ENCODE data around the gene PSEN1.

Gene PSEN1

DNA sequence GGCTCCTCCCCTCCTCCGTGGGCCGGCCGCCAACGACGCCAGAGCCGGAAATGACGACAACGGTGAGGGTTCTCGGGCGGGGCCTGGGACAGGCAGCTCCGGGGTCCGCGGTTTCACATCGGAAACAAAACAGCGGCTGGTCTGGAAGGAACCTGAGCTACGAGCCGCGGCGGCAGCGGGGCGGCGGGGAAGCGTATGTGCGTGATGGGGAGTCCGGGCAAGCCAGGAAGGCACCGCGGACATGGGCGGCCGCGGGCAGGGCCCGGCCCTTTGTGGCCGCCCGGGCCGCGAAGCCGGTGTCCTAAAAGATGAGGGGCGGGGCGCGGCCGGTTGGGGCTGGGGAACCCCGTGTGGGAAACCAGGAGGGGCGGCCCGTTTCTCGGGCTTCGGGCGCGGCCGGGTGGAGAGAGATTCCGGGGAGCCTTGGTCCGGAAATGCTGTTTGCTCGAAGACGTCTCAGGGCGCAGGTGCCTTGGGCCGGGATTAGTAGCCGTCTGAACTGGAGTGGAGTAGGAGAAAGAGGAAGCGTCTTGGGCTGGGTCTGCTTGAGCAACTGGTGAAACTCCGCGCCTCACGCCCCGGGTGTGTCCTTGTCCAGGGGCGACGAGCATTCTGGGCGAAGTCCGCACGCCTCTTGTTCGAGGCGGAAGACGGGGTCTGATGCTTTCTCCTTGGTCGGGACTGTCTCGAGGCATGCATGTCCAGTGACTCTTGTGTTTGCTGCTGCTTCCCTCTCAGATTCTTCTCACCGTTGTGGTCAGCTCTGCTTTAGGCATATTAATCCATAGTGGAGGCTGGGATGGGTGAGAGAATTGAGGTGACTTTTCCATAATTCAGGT lies at the start of gene PSEN1:
Gene PSEN1, plus strand, starts transcription at position 121 of the 839 bp plus-strand sequence. CDS start 11,513 bp downstream, outside the sequence.
- peak; percentile 78 to 99 (median 96) for DNase-seq

DNA sequence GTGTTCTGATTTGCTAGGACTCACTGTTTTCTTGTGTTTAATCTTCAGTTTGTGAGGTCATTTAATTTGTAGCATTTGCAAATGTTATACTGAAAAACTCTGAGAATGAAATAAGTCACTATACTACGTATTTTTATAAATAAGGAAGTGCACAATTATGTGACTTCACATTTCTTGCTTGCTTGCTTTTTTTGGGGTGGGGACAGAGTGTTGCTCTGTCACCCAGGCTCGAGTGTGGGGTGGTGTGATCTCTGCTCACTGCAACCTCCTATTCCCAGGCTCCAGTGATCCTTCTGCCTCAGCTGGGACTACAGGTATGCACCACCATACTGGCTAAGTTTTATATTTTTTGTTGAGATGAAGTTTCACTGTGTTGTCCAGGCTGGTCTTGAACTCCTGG lies 45.3 kb upstream of the PSEN1 start:
- DNase-seq = no peak

DNA sequence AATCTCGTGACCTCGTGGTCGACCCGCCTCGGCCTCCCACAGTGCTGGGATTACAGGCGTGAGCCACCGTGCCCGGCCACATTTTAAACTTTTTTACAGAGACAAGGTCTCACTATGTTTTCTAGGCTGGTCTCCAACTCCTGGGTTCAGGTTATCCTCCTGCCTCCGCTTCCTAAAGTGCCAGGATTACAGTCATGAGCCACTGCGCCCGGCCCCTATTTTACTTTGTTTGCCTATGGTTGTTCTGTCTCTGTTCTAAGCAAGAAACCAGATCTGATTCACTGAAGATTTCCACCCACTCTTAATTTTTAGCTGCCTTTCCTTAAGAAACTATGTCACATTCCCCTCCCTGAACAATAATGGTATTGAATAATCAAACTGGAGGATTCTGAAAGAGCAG lies 38.9 kb upstream of the PSEN1 start:
- peak in 12 of 56 donors; percentile 0 to 18 (median 6) for DNase-seq

DNA sequence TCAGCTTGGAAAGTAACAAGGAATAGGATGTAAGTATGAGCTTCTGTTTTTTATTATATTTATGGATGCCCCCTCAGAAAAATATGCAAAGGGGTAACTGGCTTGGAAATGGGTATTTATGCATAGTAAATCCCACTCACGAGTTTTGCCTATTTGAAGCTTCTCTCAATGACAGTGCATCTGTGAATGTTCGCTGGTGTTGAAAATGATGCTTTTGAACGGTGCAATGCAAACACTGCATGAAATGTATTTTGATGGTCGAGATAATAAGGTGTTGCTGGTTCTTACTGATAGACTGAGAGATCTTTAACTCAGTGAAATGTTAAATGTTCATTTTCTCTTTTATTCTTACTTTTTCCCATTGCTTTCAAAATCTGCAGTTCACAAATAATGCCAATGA lies 36.0 kb upstream of the PSEN1 start:
- DNase-seq = no peak

DNA sequence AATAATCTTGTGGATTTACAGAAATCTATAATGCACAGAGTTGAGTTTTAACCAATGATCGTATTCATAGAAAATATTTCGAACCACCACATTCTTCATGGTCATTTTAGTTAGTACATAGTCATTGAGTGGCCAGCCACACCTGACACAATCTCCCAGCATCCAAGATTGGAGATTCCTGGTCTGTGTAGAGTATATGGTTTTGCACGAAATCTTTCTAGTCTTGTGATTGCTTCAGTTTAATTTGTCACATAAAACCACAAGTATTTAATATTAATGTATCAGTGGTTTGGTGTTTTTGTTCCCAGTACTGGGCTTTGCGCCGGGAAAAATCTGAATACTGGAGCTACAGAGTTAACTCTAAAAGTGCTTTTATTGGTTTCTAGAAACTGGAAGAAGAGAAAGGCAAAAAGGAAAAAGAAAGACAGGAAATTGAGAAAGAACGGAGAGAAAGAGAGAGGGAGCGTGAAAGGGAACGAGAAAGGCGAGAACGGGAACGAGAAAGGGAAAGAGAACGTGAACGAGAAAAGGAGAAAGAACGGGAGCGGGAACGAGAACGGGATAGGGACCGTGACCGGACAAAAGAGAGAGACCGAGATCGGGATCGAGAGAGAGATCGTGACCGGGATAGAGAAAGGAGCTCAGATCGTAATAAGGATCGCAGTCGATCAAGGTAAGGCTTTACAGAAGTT lies 33.4 kb upstream of the PSEN1 start:
- no peak for DNase-seq

DNA sequence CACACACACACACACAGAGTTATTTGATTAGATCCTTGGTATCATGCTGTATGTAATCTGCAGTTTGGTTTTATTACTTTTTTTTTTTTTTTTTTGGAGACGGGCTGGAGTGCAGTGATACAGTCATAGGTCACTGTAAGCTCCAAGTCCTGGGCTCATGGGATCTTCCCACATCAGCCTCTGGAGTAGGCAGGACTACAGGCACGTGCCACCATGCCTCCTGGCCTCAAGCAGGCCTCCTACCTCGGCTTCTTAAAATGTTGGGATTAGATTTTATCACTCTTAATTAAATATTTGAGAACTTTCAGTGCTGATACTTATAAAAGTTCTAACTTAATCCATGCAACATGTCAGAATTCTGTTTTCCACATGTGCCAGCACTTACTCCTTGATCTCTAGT lies 31.3 kb upstream of the PSEN1 start:
- DNase-seq = no peak

DNA sequence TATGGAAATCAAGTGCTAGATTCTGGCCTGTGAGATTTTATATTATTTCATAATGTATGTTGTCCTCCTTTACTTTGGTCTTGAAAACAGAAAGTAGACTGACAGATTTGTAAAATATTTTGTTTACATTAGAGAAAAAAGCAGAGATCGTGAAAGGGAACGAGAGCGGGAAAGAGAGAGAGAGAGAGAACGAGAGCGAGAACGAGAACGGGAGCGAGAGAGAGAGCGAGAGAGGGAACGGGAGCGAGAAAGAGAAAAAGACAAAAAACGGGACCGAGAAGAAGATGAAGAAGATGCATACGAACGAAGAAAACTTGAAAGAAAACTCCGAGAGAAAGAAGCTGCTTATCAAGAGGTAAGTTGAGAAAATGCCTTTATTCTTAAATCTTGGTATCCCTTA lies 30.6 kb upstream of the PSEN1 start:
- DNase-seq = no peak

DNA sequence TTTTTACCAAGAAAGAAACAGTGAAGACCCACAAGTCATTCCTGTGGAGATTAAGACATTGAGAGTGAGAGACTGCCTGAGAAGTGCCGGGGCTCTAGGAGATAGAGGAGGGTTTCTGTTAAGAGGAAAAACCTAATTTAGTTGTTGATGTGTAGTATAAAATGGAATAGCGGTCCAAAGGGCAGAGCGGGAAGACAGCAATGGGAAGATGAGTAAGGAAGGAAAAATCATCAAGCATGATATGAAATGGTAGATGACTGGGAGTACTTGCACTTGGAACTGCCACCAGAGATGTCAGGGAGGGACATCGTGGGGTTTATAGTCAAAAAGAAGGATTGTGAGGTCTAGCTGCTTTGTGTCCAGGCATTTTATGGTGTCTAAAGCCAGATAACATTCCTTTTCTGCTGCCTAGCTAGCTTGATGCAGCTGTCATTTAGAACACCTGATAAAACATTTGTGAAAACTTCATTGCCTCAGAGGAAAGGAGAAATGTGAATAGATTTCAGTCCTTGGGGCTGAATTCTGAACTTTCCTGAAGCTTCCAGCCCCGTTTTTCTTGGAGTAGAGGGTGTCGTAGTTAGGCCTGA lies 20.1 kb upstream of the PSEN1 start:
- no peak for DNase-seq

DNA sequence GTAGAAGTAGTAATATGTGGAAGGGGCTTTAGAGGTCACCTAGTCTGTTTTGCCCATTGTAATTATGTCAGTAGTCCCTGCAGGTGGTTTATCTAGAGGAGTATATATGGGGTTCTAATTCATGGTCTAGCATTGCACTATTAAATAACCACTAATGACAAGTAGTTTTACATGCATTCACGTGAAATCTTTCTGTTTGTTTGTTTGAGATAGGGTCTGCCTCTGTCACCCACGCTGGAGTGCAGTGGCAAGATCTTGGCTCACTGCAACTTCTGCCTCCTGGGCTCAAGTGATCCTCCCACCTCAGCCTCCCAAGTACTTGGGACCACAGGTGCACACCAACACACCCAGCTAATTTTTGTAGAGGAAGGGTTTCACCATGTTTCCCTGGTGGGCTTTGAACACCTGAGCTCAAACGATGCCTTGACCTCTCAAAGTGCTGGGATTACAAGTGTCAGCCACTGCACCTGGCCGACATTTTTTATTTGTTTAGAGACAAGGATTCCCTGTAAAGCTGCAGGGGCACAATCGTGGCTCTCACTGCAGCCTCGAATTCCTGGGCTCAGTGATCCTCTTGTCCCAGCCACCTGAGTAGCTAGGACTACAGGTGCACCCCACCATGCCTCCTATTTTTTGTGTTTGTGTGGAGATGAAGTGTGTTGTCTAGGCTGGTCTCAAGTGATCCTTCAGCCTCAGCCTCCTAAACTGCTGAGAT lies 12.0 kb upstream of the PSEN1 start:
- no peak for DNase-seq

DNA sequence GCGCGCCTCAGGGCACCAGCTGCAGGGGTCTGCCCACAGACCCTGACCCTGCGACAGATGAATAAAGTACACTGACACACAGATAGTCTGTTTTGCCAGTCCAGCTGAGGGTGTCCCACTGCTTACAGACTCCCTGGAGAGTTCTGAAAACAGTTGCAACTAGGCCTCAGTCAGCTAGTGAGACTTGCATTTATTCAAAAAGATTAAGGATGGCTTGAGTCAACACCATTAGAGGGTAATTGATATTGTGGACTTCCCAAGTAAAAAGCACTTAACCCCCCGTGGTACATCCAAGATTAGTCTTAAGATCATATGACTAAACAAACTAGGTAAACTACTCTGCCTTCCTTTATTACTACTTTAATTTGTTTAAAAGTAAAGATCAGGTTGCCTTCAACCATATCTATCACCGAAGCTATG lies 11.1 kb upstream of the PSEN1 start:
- no peak for DNase-seq

DNA sequence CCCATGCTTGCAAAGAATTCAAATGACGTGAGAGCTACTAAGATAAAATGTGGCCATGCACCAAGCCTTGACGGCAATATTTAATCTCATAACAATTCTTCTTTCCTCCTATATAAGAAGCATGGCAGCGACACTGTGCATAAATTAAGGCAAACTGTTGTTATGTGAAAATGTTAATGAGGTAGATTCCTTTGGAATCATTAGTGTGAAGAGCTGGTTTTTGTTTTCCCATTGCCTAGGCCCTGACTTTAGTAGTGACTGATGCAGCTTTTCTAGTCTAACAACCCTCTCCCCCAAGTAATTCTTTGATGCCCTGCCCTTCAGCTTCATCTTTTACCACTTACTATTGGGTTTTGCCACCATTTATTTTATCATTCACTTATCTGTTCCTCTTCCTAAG lies 10.6 kb upstream of the PSEN1 start:
- no peak for DNase-seq

DNA sequence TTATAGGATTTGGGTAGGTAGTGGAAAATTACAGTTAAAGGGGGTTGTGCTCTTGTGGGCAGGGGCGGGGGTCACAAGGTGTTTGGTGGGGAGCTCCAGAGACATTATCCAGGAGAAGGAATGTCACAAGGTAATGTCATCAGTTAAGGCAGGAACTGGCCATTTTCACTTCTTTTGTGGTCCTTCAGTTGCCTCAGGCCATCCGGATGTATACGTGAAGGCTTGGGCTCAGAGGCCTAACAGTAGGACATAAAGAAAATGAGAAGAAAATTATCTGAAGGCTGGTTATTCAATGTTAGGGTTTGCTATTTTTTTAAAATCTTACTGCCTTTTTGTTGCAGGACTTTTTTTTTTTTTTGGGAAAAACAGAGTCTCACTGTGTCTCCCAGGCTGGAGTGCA lies 2.5 kb upstream of the PSEN1 start:
- no peak for DNase-seq

DNA sequence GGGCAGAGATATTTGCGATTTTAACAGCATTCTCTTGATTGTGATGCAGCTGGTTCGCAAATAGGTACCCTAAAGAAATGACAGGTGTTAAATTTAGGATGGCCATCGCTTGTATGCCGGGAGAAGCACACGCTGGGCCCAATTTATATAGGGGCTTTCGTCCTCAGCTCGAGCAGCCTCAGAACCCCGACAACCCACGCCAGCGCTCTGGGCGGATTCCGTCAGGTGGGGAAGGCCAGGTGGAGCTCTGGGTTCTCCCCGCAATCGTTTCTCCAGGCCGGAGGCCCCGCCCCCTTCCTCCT lies 271 bp upstream of the PSEN1 start:
- no peak for DNase-seq

DNA sequence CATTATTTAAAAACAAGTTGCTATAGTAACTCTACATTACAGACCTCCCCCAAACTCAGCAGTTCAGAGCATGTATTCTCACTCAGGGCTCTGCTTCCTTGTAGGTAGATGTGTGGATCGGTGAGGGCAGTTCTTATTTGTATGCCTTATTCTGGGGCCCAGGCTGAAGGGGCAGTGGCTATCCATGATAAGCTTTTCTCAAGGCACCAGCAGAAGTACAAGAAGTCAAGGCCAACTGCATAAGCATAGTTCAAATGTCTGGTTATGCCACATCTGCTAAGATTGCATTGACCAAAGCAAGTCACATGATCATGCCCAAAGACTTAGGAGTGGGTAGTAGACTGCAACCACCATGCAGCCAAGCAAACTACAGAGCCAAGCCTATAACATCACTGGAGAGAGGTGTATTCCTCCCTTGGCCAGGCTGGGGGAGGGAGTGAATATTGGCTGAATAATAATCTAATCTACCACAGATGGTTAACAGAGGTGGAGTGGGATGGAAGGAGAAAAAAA lies 4.6 kb downstream of the PSEN1 start:
- DNase-seq = no peak

DNA sequence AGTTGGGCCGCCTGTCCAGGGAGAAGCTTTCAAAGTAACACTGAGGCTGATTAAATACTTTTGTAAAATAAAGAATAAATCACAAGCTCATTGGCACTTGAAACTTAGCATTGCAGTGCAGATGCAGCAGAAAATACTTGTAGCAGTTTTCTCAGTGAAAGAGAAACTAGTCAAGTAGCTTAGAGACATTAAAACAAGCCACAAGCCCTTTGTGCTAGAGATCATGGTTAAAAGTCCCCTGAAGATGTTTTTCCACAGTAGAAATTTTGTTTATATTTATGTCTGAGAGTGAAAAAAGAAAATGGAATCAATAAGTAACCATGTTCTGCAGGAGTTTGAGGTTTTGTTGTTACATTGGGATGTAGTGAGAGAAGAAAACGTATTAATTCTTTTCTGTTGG lies 5.9 kb downstream of the PSEN1 start:
- no peak for DNase-seq

DNA sequence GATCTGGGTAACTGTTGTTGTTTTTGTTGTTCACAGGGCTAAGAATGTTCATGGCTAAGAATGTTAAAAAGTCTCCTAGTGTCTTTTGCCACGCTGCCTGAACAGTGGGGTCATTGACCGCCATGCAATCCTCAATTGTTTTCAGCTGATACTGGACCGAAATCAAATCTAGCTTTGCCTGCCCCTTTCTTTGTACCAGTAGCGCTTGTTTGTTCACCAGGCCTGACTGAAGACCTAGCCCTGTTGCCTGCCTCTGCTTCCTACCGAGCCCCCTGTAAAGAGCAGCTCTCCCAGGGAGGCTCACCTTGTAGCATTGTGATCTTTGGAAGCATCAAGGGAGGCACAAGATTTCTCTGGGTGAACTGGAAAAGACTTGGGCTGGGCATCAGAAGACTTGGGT lies 6.7 kb downstream of the PSEN1 start:
- DNase-seq = peak in 50 of 56 donors; percentile 13 to 82 (median 60)

DNA sequence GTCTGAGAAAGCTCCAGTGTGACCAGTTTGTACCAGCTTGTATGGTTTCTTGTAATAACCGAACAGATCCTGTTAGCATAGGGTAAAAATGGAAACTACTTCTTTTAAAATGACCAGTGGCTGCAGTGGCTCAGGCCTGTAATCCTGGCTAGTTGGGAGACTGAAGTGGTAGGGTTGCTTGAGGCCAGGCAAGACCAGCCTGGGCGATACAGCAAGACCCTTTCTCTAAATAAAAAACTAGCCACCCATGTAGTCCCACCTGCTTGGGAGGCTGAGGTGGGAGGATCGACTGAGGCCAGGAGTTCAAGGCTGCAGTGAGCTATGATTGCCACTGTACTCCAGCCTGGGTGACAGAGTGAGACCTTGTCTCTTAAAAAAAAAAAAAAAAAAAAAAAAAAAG lies 7.3 kb downstream of the PSEN1 start:
- DNase-seq = no peak

DNA sequence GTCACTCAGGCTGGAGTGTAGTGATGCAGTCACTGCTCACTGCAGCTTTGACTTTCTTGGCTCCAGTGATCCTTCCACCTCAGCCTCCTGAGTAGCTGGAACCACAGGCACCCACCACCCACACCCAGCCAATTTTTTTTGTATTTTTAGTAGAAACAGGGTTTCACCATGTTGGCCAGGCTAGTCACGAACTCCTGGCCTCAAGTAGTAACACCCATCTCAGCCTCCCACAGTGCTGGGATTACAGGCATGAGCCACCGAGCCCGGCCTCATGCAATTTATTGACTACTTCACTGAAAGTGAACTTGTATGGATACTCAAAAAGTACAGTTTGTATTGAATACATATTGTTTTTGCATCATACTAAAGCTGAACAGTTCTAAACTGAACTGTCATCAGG lies 9.1 kb downstream of the PSEN1 start:
- no peak for DNase-seq

DNA sequence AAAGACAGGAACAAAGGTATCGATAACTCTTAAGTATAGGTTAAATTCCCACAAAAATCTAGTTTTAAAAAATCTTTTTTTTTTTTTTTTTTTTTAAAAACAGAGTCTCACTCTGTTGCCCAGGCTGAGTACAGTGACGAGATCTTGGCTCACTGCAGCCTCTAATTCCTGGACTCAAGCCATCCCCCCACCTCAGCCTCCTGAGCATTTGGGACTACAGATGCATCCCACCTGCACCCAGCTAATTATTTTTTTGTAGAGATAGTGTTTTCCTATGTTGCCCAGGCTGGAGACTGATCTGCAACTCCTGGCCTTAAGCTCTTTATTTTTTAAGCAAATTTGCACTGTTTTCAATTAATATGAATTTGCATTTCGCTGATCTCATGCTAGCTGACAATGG lies 9.8 kb downstream of the PSEN1 start:
- DNase-seq = no peak

DNA sequence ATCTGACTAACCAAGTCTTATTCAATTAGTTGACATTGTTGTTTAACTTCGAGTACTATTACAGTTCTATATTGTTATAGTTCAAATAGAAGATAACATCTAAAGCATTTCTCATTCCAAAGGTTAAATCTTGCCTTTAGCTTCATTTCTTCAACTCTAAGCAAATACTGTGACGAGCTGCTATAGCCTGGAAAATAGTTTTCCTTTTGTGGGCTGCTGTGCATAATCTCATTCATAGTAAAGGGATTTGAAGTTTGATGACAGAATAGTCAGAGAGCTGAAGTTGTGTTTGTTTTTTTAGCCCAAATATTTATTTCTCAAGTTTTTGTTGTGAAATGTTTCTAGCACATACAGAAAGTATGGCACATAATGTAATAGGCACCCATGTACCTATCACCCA lies 13.4 kb downstream of the PSEN1 start:
- no peak for DNase-seq

DNA sequence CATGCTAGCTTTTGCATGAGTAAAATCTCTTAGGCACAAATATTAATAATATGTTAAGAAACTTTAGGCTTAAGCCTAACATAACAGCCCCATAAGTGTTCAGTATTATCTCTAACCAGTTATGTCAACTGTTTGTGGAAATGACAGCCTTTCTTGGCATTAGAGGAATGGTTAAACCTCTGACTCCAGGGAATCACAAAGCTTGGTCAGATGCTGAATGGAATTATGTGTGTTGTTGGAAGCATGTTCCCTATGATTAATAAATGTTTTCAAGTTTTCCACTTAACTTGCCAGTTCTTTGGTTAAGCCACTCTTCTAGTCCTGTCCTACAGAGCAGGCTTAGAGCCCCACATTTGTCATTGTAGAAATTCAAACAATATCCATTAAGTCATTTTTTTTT lies 17.0 kb downstream of the PSEN1 start:
- no peak for DNase-seq

DNA sequence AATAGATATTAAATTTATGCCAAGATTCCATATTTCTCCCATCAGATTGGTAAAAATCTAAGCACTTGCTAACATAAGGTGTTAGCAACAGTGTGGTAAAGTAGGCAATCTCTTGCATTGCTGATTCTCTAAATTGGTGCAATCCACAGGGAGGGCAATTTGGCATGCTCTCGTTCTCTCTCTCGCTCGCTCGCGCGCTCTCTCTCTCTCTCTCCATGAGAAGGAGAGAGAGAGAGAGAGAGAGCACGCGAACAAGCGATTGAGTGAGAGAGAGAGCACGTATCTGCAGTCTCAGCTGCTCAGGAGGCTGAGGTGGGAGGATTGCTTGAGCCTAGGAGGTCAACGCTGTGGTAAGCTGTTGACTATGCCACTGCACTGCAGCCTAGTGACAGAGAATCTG lies 25.9 kb downstream of the PSEN1 start:
- peak in 8 of 56 donors; percentile 7 to 32 (median 16) for DNase-seq

All from nucleus accumbens (tissue), 56 donors.